Body of pancreas (tissue), 4 donors: ENCODE measurements around the gene RANBP17. TPM values are rescaled to one million over a fixed set of nuclear protein-coding genes. Genes with fewer than 3 reads are reported as not detected.

Experiments used
- ATAC-seq: fragments of 150-250 bp; one replicate; pipeline ENCODE4 v1.9.1; 2016
- DNase-seq, 4 donors: peaks; one replicate each; pipeline ENCODE4 v3.0.0-alpha.2; 2019
- H3K27ac ChIP-seq, 4 donors: fragments of 200-600 bp; sonication (generic); 1 replicate in 3 of 4; 2 replicates in 1 of 4; pipeline versions ENCODE4 v1.5.1 to v1.6.1; 2016 to 2019; ENCODE audit warnings: mild to moderate bottlenecking in 1 of 4, mixed read lengths in 1 of 4, moderate library complexity in 1 of 4
- H3K27me3 ChIP-seq, 2 donors: fragments of 200-600 bp; sonication (generic); one replicate each; pipeline ENCODE4 v1.6.0; 2016; ENCODE audit warnings: mild to moderate bottlenecking in 1 of 2
- H3K36me3 ChIP-seq, 2 donors: fragments of 200-600 bp; sonication (generic); replicated peaks in 1 of 2; 2 replicates each; pipeline ENCODE4 v1.5.1; 2016; ENCODE audit warnings: low read depth in 2 of 2; ENCODE audit not compliant: insufficient read depth in 1 of 2
- H3K4me1 ChIP-seq: fragments of 200-600 bp; sonication (generic); one replicate; pipeline ENCODE4 v1.6.0; 2016
- H3K4me3 ChIP-seq, 2 donors: fragments of 200-600 bp; sonication (generic); 1 replicate in 1 of 2; 2 replicates in 1 of 2; pipeline ENCODE4 v1.5.1; 2016 to 2019
- H3K9me3 ChIP-seq, 3 donors: fragments of 200-600 bp; sonication (generic); 1 replicate in 2 of 3; 2 replicates in 1 of 3; pipeline ENCODE4 v1.5.1; 2016
- CTCF ChIP-seq, 7 experiments: fragments of 450-650 bp in 4 of 7; fragments of 200-600 bp in 3 of 7; sonication (generic) in 3 of 7; IDR thresholded peaks; one replicate each; pipeline ENCODE4 v1.5.1; 2016 to 2019; ENCODE audit warnings: antibody characterized with exemption in 7 of 7
- POLR2A ChIP-seq, 3 donors: fragments of 450-650 bp; IDR thresholded peaks; one replicate each; pipeline ENCODE4 v1.6.1; 2016; ENCODE audit warnings: antibody characterized with exemption in 3 of 3, mild to moderate bottlenecking in 2 of 3
- WGBS, 2 donors: methylation state at CpG; one replicate each; pipeline ENCODE4 v1.1.5; 2017; 5-methylcytosine and 5-hydroxymethylcytosine counted together
- intact Hi-C: fragments of 100-400 bp; cut with DNase I; formaldehyde crosslinking; loops from one replicate; pipeline ENCODE4 v1.15.1; 2023
- total RNA-seq, 2 donors: library from RNA; depleted of rRNA; stranded (reverse); fragments of >200 nt; gene quantifications; one replicate each; pipeline ENCODE4 v1.1.0, GENCODE V29; 2016

Gene RANBP17
- total RNA-seq, 2 donors from 2014 or later = 6.6 to 9.1 TPM

GRCh38 chr5:170903075-170903474, 41.3 kb downstream of the RANBP17 start:
- Histone ChIP-seq H3K9me3 (no peaks in the 10 kb centered on the region), H3K27me3 (no peaks in the 10 kb centered on the region), H3K27ac (no peak overlapping the region), H3K4me1 (no peaks in the 10 kb centered on the region), H3K4me3 (no peak overlapping the region), H3K36me3 (no peaks in the 10 kb centered on the region)
- TF ChIP-seq CTCF (IDR thresholded peaks at IDR 0.05) = no peak
- TF ChIP-seq POLR2A (IDR thresholded peaks at IDR 0.05) = no peak
- ATAC-seq (no peak), DNase-seq (no peak)
- WGBS, 2 donors = 90 to 97% methylated on average over 6 to 8 of the region's 8 CpGs
- intact Hi-C loops = no loop called here

DNA sequence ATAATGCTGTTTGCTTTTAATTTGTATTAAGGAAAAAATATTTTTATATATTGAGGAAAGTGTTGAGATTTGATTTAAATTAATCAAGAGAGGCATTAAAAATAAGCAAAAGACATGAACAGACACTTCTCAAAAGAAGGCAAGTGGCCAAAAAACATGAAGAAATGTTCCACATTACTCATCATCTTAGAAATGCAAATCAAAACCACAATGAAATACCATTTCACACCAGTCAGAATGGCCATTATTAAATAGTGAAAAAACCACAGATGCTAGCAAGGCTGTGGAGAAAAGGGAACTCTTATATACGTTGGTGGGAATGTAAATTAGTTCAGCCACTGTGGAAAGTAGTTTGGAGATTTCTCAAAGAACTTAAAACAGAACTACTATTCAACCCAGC, 45.9 kb downstream of the RANBP17 start:
- no peak for ATAC-seq
- Histone ChIP-seq H3K27me3 (no peaks in the 10 kb centered on the region), H3K4me3 (no peak overlapping the region), H3K9me3 (no peaks in the 10 kb centered on the region), H3K36me3 (no peaks in the 10 kb centered on the region), H3K4me1 (no peaks in the 10 kb centered on the region), H3K27ac (no peak overlapping the region)
- TF ChIP-seq CTCF (IDR thresholded peaks at IDR 0.05) = no peak
- TF ChIP-seq POLR2A (IDR thresholded peaks at IDR 0.05) = no peak
- intact Hi-C loops = no loop called here
- 64 to 92% methylated on average over 1 of the region's 1 CpG for WGBS, 2 donors
- no peak for DNase-seq

GRCh38 chr5:170913573-170913972, 51.8 kb downstream of the RANBP17 start:
- ATAC-seq (no peak), DNase-seq (no peak)
- Histone ChIP-seq H3K4me1 (no peaks in the 10 kb centered on the region), H3K4me3 (no peak overlapping the region), H3K27ac (no peak overlapping the region), H3K27me3 (no peaks in the 10 kb centered on the region), H3K9me3 (no peaks in the 10 kb centered on the region), H3K36me3 (no peaks in the 10 kb centered on the region)
- WGBS, 2 donors = 81 to 88% methylated on average over 3 of the region's 3 CpGs
- TF ChIP-seq CTCF (IDR thresholded peaks at IDR 0.05) (no peak), POLR2A (IDR thresholded peaks at IDR 0.05) (no peak)
- intact Hi-C loops = no loop called here

- no peak for ATAC-seq
- Histone ChIP-seq H3K4me1 (no peaks in the 10 kb centered on the region), H3K9me3 (no peaks in the 10 kb centered on the region)
These were observed 55.3 kb downstream of the RANBP17 start for GRCh38 chr5:170917113-170917512.

More at GRCh38 chr5:170917113-170917512, 55.3 kb downstream of the RANBP17 start:
- H3K27ac ChIP-seq = no peak overlapping the region
- no peak for TF ChIP-seq POLR2A (IDR thresholded peaks at IDR 0.05)
- peak in 3 of 7 experiments; percentile 12 to 19 (median 12) for TF ChIP-seq CTCF (IDR thresholded peaks at IDR 0.05)
- no peaks in the 10 kb centered on the region for H3K27me3 ChIP-seq
- DNase-seq = no peak
- intact Hi-C loops = no loop called here
- H3K36me3 ChIP-seq = no peaks in the 10 kb centered on the region
- H3K4me3 ChIP-seq = no peak overlapping the region
